Measurements from ENCODE around the gene KLHL29.
A peak's percentile ranks its signal among the peaks of the same experiment; 100 is the strongest.

KLHL29 gene

GRCh38 chr2:23449413-23449812 lies 64.4 kb downstream of the KLHL29 start:
- peak; percentile 24 for DNase-seq (ENCODE audit: low spot score)

GRCh38 chr2:23449831-23450331 lies 64.9 kb downstream of the KLHL29 start:
- peak; percentile 39 for DNase-seq (ENCODE audit: low spot score)

- no peak for DNase-seq (ENCODE audit: low spot score)
Observed at GRCh38 chr2:23452372-23452771, 67.4 kb downstream of the KLHL29 start.

GRCh38 chr2:23452853-23453420 lies 68.0 kb downstream of the KLHL29 start:
- DNase-seq (ENCODE audit: low spot score) = no peak

- DNase-seq (ENCODE audit: low spot score) = no peak
Observed at GRCh38 chr2:23453432-23453831, 68.5 kb downstream of the KLHL29 start.

GRCh38 chr2:23453836-23454460 lies 69.0 kb downstream of the KLHL29 start:
- no peak for DNase-seq (ENCODE audit: low spot score)

- DNase-seq (ENCODE audit: low spot score) = no peak
Observed at GRCh38 chr2:23454501-23455120, 69.6 kb downstream of the KLHL29 start.

GRCh38 chr2:23456396-23456795 lies 71.4 kb downstream of the KLHL29 start:
- no peak for DNase-seq (ENCODE audit: low spot score)

- DNase-seq (ENCODE audit: low spot score) = no peak
Observed at GRCh38 chr2:23456881-23457760, 72.1 kb downstream of the KLHL29 start.

- no peak for DNase-seq (ENCODE audit: low spot score)
Observed at GRCh38 chr2:23457990-23458682, 73.2 kb downstream of the KLHL29 start.

- no peak for DNase-seq (ENCODE audit: low spot score)
Observed at GRCh38 chr2:23459032-23459431, 74.1 kb downstream of the KLHL29 start.

- DNase-seq (ENCODE audit: low spot score) = no peak
Observed at GRCh38 chr2:23460228-23460627, 75.2 kb downstream of the KLHL29 start.

- DNase-seq (ENCODE audit: low spot score) = no peak
Observed at GRCh38 chr2:23460993-23461392, 76.0 kb downstream of the KLHL29 start.

- no peak for DNase-seq (ENCODE audit: low spot score)
Observed at GRCh38 chr2:23464156-23464555, 79.2 kb downstream of the KLHL29 start.

GRCh38 chr2:23464905-23465537 lies 80.0 kb downstream of the KLHL29 start:
- no peak for DNase-seq (ENCODE audit: low spot score)

- DNase-seq (ENCODE audit: low spot score) = no peak
Observed at GRCh38 chr2:23465936-23466335, 81.0 kb downstream of the KLHL29 start.

- no peak for DNase-seq (ENCODE audit: low spot score)
Observed at GRCh38 chr2:23467618-23468017, 82.6 kb downstream of the KLHL29 start.

- no peak for DNase-seq (ENCODE audit: low spot score)
Observed at GRCh38 chr2:23468474-23469141, 83.6 kb downstream of the KLHL29 start.

GRCh38 chr2:23469142-23469540 lies 84.2 kb downstream of the KLHL29 start:
- DNase-seq (ENCODE audit: low spot score) = no peak

- DNase-seq (ENCODE audit: low spot score) = no peak
Observed at GRCh38 chr2:23475036-23475435, 90.1 kb downstream of the KLHL29 start.

GRCh38 chr2:23475473-23475872 lies 90.5 kb downstream of the KLHL29 start:
- no peak for DNase-seq (ENCODE audit: low spot score)
